ENCODE data around the gene TMEM53. TPM values are rescaled to one million over a fixed set of nuclear protein-coding genes. Genes with fewer than 3 reads are reported as not detected.

TMEM53 gene
- total RNA-seq: 1 to 10 TPM; 6.2 to 7.6 TPM

DNA sequence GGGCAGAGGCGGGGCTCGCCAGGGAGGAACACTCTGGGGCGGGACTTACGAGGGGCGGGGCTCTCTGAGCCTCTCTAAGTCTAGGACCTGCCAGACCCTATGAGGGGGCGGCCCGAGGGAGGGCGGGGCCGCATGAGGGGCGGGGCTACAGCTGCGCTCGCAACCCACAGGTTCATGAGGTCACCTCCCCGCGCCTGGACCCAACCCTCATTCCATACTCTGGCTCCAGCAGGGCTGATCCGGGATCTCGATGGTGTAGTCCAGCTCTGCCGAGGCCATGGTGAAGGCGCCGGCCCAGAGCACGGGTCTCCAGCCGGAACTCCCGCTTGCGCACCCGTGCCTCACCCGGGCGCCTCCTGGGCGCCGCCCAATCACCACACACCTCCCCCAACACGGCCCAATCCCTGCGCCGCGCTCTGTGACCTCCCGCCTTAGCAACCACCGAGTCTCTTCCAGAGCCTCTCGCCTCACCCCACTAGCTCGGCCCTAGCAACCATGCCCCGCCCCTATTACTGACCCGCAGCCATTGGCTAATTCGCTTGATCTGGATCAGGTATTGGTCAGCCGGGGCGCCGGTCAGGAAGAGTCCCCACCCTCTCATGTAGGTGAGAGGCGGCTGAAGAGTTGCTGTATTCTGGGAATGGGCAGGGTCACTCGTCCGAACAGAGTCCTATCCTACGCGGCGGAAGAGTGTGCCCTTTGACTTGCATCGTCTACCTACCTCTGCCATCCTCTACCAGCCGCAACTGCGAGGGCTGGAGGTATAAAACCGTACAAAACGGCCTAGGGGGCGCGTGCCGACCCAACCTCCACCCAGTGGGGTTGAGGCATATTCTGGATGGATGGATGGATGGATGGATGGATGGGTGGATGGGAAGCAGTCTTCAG is at the start of gene TMEM53, which contains the start of gene ARMH1:
TSS of gene TMEM53 (minus strand) at position 369 of the 888 bp plus-strand sequence. CDS start at position 279, 90 bp downstream.
TSS of gene ARMH1 (plus strand) at position 602 of the 888 bp plus-strand sequence. CDS start 14,984 bp downstream, outside the sequence.
- no peaks in the 10 kb centered on the region for H3K27me3 ChIP-seq
- peak; percentile 99 to 100 (median 100) for DNase-seq
- intact Hi-C loops (cut with DNase I): no loop called here
- peak; percentile 95 for ATAC-seq
- peaks cover 40% of the 10 kb centered on the region for H3K4me1 ChIP-seq
- peak; percentile 59 to 91 (median 89) for TF ChIP-seq POLR2A (IDR thresholded peaks at IDR 0.05)
- TF ChIP-seq, protein P1, sequence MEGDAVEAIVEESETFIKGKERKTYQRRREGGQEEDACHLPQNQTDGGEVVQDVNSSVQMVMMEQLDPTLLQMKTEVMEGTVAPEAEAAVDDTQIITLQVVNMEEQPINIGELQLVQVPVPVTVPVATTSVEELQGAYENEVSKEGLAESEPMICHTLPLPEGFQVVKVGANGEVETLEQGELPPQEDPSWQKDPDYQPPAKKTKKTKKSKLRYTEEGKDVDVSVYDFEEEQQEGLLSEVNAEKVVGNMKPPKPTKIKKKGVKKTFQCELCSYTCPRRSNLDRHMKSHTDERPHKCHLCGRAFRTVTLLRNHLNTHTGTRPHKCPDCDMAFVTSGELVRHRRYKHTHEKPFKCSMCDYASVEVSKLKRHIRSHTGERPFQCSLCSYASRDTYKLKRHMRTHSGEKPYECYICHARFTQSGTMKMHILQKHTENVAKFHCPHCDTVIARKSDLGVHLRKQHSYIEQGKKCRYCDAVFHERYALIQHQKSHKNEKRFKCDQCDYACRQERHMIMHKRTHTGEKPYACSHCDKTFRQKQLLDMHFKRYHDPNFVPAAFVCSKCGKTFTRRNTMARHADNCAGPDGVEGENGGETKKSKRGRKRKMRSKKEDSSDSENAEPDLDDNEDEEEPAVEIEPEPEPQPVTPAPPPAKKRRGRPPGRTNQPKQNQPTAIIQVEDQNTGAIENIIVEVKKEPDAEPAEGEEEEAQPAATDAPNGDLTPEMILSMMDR (IDR thresholded peaks at IDR 0.05): no peak
- H3K9me3 ChIP-seq: no peaks in the 10 kb centered on the region
- H3K4me3 ChIP-seq: peak within 1 kb of the TSS; percentile 32 to 57
- no peaks in the 10 kb centered on the region for H3K36me3 ChIP-seq (replicated peaks in 1 of 2; ENCODE audit: insufficient read depth in 1 of 2, low read depth in 2 of 2)
- WGBS, 2 donors: 1 to 2% methylated on average over 27 to 56 of the region's 56 CpGs
- peak within 1 kb of the TSS; percentile 90 to 99 (median 98) for H3K27ac ChIP-seq

DNA sequence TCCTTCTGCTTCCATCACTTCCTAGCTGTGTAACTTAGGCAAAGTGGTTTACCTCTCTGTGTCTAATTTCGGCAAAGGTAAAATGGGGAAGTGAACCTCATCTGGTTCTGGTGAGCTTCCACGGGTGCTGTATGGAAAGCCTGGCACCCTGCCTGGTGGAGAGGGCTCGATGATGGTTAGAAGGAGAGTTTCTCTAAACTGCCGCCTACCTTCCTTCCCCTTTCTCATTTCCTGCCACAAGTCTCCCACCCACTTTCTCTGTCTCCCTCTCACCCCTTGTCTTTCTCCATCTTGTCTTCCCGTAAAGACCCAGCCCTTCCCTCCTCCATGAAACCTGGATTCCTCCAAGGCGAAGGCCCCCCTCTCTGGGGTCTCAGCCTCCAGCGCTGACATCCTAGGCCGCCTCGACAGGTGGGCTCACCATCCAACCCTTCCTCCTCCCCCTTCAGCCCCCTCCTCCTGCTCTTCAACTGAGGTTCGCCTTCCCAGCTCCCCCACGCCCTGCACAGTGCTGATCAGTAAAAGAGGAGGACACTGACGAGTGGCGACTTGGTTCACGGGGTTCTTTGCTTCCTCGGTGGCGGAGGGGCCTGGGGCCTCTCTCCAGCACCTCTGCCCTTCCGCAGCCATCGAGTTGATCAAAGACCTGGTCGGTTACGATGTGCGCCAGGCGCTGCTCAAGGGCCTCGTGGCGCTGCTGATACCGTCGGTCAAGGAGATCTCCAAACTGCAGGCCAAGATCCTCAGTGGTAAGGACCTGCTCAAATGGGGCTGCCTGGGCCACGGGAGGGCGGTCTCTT is 49.4 kb upstream of the TMEM53 start:
- peak in 2 of 4 donors; percentile 22 to 51 for DNase-seq
- ATAC-seq: no peak
- H3K36me3 ChIP-seq (replicated peaks in 1 of 2; ENCODE audit: insufficient read depth in 1 of 2, low read depth in 2 of 2): no peaks in the 10 kb centered on the region
- 65 to 75% methylated on average over 14 to 26 of the region's 28 CpGs for WGBS, 2 donors
- H3K9me3 ChIP-seq: no peaks in the 10 kb centered on the region
- H3K27me3 ChIP-seq: no peaks in the 10 kb centered on the region
- intact Hi-C loops (cut with DNase I): no loop called here
- H3K4me1 ChIP-seq: peaks cover 5% of the 10 kb centered on the region
- no peak overlapping the region for H3K4me3 ChIP-seq
- no peak overlapping the region for H3K27ac ChIP-seq
- no peak for TF ChIP-seq POLR2A (IDR thresholded peaks at IDR 0.05)
- TF ChIP-seq, protein P1 (IDR thresholded peaks at IDR 0.05): no peak

DNA sequence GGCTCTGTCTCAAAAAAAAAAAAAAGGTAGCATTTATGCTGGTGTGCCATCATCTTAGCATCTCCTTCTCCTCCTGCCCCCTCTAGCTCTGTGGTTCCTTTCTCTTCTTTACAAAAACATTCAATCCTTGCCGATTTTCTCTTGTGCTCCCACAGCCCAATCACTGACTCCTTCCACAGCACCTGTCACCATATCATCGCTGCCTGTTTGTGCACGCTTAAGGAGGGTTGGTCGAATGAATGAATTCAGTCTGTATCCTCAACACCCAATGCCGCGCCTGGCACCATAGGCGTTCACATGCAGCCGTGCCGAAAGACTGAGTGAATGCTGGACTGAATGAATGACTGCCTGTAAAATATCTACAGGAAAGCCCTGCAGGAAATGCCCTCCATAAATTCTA is 48.8 kb upstream of the TMEM53 start:
- Histone ChIP-seq H3K27me3 (no peaks in the 10 kb centered on the region), H3K4me1 (peaks cover 5% of the 10 kb centered on the region), H3K27ac (no peak overlapping the region), H3K36me3 (replicated peaks in 1 of 2; ENCODE audit: insufficient read depth in 1 of 2, low read depth in 2 of 2) (no peaks in the 10 kb centered on the region), H3K4me3 (no peak overlapping the region), H3K9me3 (no peaks in the 10 kb centered on the region)
- intact Hi-C loops (cut with DNase I): no loop called here
- ATAC-seq: no peak
- DNase-seq: no peak
- no peak for TF ChIP-seq POLR2A (IDR thresholded peaks at IDR 0.05)
- TF ChIP-seq, protein P1 (IDR thresholded peaks at IDR 0.05): no peak
- WGBS, 2 donors: 71 to 82% methylated on average over 9 of the region's 9 CpGs

DNA sequence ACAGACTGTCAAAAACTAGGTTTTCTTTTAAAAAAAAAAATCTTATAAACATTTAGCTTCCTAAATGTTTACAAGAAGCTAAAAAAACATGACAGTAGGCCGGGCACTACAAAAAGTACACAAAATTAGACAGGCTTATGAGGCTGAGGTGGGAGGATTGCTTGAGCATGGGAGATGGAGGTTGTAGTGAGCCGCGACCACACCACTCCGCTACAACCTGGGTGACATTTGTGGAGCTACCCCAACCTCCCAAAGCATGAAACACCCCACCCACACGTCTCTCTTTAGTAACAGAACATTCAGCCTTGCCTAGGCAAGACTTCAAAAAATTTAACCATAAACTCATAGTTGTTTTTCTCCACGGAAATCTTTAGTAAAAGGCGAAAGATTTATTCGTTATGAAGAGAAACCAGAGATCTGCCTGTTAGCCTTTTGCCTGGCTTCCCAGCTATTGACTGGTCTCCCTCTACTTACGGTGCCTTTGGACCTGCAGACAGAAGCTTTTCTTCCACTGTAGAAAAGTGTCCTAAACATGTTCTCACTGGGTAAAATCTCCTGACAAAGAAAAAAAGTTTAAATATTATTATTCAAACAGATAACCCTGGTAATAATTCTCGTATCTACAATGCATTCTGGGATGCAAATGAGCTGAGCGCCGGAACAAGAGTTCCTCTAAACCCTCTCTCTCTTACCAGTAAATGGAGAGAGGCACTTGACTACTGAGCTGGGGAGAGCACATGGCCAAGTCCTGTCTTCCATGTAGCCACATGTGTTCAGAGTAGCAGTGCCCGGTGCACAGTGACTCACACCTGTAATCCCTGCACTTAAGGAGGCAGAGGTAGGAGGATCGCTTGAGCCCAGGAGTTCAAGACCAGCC is 47.4 kb upstream of the TMEM53 start:
- ATAC-seq: peak; percentile 86
- H3K27ac ChIP-seq: peak overlapping the region in 2 of 4 donors; percentile 42 to 62
- no peak overlapping the region for H3K4me3 ChIP-seq
- WGBS, 2 donors: 22 to 48% methylated on average over 14 of the region's 14 CpGs
- TF ChIP-seq, protein P1 (IDR thresholded peaks at IDR 0.05): no peak
- peak; percentile 74 to 99 (median 98) for TF ChIP-seq POLR2A (IDR thresholded peaks at IDR 0.05)
- H3K4me1 ChIP-seq: peaks cover 5% of the 10 kb centered on the region
- DNase-seq: peak; percentile 54 to 73 (median 68)
- intact Hi-C loops (cut with DNase I): no loop called here
- H3K9me3 ChIP-seq: no peaks in the 10 kb centered on the region
- H3K27me3 ChIP-seq: no peaks in the 10 kb centered on the region
- H3K36me3 ChIP-seq (replicated peaks in 1 of 2; ENCODE audit: insufficient read depth in 1 of 2, low read depth in 2 of 2): no peaks in the 10 kb centered on the region
